ENCODE data around the gene NSUN6.
"Not testable (repeated sequence)": the region's sequence is repeated elsewhere in the genome, so short reads cannot be mapped to it uniquely, and the experiment has no call there.

NSUN6 gene

GRCh38 chr10:18659125-18659818 lies 7.9 kb upstream of the NSUN6 start, which contains the start of gene ARL5B:
TSS of gene ARL5B (plus strand) at chr10:18659431. CDS start at chr10:18659638, 207 bp downstream.
- peak; percentile 86 to 95 for DNase-seq

GRCh38 chr10:18658271-18659124 lies 7.1 kb upstream of the NSUN6 start:
- DNase-seq = no peak

GRCh38 chr10:18656724-18657123 lies 5.3 kb upstream of the NSUN6 start:
- DNase-seq = no peak

GRCh38 chr10:18653112-18653511 lies 1.7 kb upstream of the NSUN6 start:
- no peak for DNase-seq

GRCh38 chr10:18650404-18650997 lies 886 bp downstream of the NSUN6 start:
- DNase-seq = no peak

- no peak for DNase-seq
Measured at GRCh38 chr10:18649364-18649959, 1.9 kb downstream of the NSUN6 start.

GRCh38 chr10:18647945-18648344 lies 3.4 kb downstream of the NSUN6 start:
- no peak for DNase-seq

- no peak for DNase-seq
Measured at GRCh38 chr10:18647151-18647550, 4.2 kb downstream of the NSUN6 start.

GRCh38 chr10:18639719-18640118 lies 11.7 kb downstream of the NSUN6 start:
- DNase-seq = not testable (repeated sequence)

- DNase-seq = not testable (repeated sequence)
Measured at GRCh38 chr10:18637400-18637799, 14.0 kb downstream of the NSUN6 start.

- no peak for DNase-seq
Measured at GRCh38 chr10:18635995-18636394, 15.4 kb downstream of the NSUN6 start.

- DNase-seq = not testable (repeated sequence)
Measured at GRCh38 chr10:18632500-18632899, 18.9 kb downstream of the NSUN6 start.

- DNase-seq = peak; percentile 35 to 78
Measured at GRCh38 chr10:18627452-18628018, 23.9 kb downstream of the NSUN6 start.

GRCh38 chr10:18625886-18626285 lies 25.5 kb downstream of the NSUN6 start:
- no peak for DNase-seq

GRCh38 chr10:18623671-18624070 lies 27.7 kb downstream of the NSUN6 start:
- DNase-seq = not testable (repeated sequence)

- DNase-seq = no peak
Measured at GRCh38 chr10:18620856-18621255, 30.5 kb downstream of the NSUN6 start.

- DNase-seq = peak; percentile 23 to 84
Measured at GRCh38 chr10:18619016-18619415, 32.4 kb downstream of the NSUN6 start.

GRCh38 chr10:18616337-18616736 lies 35.0 kb downstream of the NSUN6 start:
- peak in 1 of 2 experiments; percentile 18 for DNase-seq

- DNase-seq = no peak
Measured at GRCh38 chr10:18615618-18616017, 35.8 kb downstream of the NSUN6 start.

GRCh38 chr10:18611168-18611567 lies 40.2 kb downstream of the NSUN6 start:
- no peak for DNase-seq

- peak in 1 of 2 experiments; percentile 63 for DNase-seq
Measured at GRCh38 chr10:18610517-18610916, 40.9 kb downstream of the NSUN6 start.

GRCh38 chr10:18608596-18608995 lies 42.8 kb downstream of the NSUN6 start:
- no peak for DNase-seq
